Endothelial cell (in vitro differentiated cells): ENCODE results near the gene C2orf76. TPM values are rescaled to one million over a fixed set of nuclear protein-coding genes. Genes with fewer than 3 reads are reported as not detected.

ENCODE experiments used
- DNase-seq: peaks from one replicate; pipeline ENCODE4 v3.0.0; 2021; ENCODE audit warnings: low spot score
- H3K27ac Mint-ChIP-seq: one replicate; pipeline ENCODE4 v1.8.0; 2021; ENCODE audit warnings: mixed read lengths, inconsistent platforms; ENCODE audit not compliant: unreplicated experiment
- H3K27me3 Mint-ChIP-seq: one replicate; pipeline ENCODE4 v1.8.0; 2021; ENCODE audit warnings: mild to moderate bottlenecking, moderate library complexity, mixed read lengths, inconsistent platforms; ENCODE audit not compliant: unreplicated experiment
- H3K36me3 Mint-ChIP-seq: one replicate; pipeline ENCODE4 v1.8.0; 2021; ENCODE audit warnings: mild to moderate bottlenecking, low read depth, mixed read lengths, inconsistent platforms; ENCODE audit not compliant: unreplicated experiment
- H3K4me1 Mint-ChIP-seq: one replicate; pipeline ENCODE4 v1.8.0; 2021; ENCODE audit warnings: mild to moderate bottlenecking, mixed read lengths, inconsistent platforms; ENCODE audit not compliant: unreplicated experiment
- H3K4me3 Mint-ChIP-seq: one replicate; pipeline ENCODE4 v1.8.0; 2021; ENCODE audit warnings: mild to moderate bottlenecking, mixed read lengths, inconsistent platforms; ENCODE audit not compliant: unreplicated experiment
- H3K9me3 Mint-ChIP-seq: one replicate; pipeline ENCODE4 v1.8.0; 2021; ENCODE audit warnings: mixed read lengths, inconsistent platforms; ENCODE audit not compliant: unreplicated experiment
- CTCF ChIP-seq: fragments of 200-600 bp; sonication (generic); IDR thresholded peaks from one replicate; pipeline ENCODE4 v1.5.0; 2021; ENCODE audit warnings: antibody characterized with exemption; ENCODE audit not compliant: unreplicated experiment
- total RNA-seq: library from RNA; stranded (reverse); fragmentation: NEBNext Ultra II Directional; extraction: Animal tissue kit (Norgen Biotek cat#: 25700); gene quantifications from one replicate; pipeline ENCODE4 v1.2.1, GENCODE V29; 2021; ENCODE audit not compliant: unreplicated experiment

The C2orf76 gene
- total RNA-seq, 1 donor from 2014 or later = 10.8 TPM

- TF ChIP-seq CTCF = no peak
- H3K36me3 Mint-ChIP-seq = no peaks in the 10 kb centered on the region
- DNase-seq = no peak
- H3K9me3 Mint-ChIP-seq = no peaks in the 10 kb centered on the region
- no peak overlapping the region for H3K27ac Mint-ChIP-seq
- H3K4me3 Mint-ChIP-seq = no peak overlapping the region
- no peaks in the 10 kb centered on the region for H3K4me1 Mint-ChIP-seq
- H3K27me3 Mint-ChIP-seq = peaks cover 3% of the 10 kb centered on the region
Observed at GRCh38 chr2:119289093-119289492, 77.5 kb downstream of the C2orf76 start.

- Mint-ChIP-seq H3K4me3 (no peak overlapping the region), H3K9me3 (no peaks in the 10 kb centered on the region), H3K36me3 (no peaks in the 10 kb centered on the region), H3K27me3 (peaks cover 3% of the 10 kb centered on the region), H3K4me1 (no peaks in the 10 kb centered on the region), H3K27ac (no peak overlapping the region)
- no peak for DNase-seq
- no peak for TF ChIP-seq CTCF
Observed at GRCh38 chr2:119288576-119288975, 78.1 kb downstream of the C2orf76 start.

- DNase-seq = no peak
- H3K4me3 Mint-ChIP-seq = no peak overlapping the region
- H3K27ac Mint-ChIP-seq = no peak overlapping the region
- no peaks in the 10 kb centered on the region for H3K9me3 Mint-ChIP-seq
- peaks cover 3% of the 10 kb centered on the region for H3K27me3 Mint-ChIP-seq
- no peaks in the 10 kb centered on the region for H3K36me3 Mint-ChIP-seq
- H3K4me1 Mint-ChIP-seq = no peaks in the 10 kb centered on the region
- no peak for TF ChIP-seq CTCF
Observed at GRCh38 chr2:119286661-119287060, 80.0 kb downstream of the C2orf76 start.

- no peaks in the 10 kb centered on the region for H3K9me3 Mint-ChIP-seq
- TF ChIP-seq CTCF = no peak
- no peaks in the 10 kb centered on the region for H3K4me1 Mint-ChIP-seq
- peaks cover 3% of the 10 kb centered on the region for H3K27me3 Mint-ChIP-seq
- DNase-seq = no peak
- H3K27ac Mint-ChIP-seq = no peak overlapping the region
- H3K4me3 Mint-ChIP-seq = no peak overlapping the region
- H3K36me3 Mint-ChIP-seq = no peaks in the 10 kb centered on the region
Observed at GRCh38 chr2:119283873-119284331, 82.7 kb downstream of the C2orf76 start.

GRCh38 chr2:119282996-119283511 lies 83.6 kb downstream of the C2orf76 start:
- Mint-ChIP-seq H3K27ac (no peak overlapping the region), H3K36me3 (no peaks in the 10 kb centered on the region)
- no peak for DNase-seq

More at GRCh38 chr2:119282996-119283511, 83.6 kb downstream of the C2orf76 start:
- H3K4me3 Mint-ChIP-seq = no peak overlapping the region
- peaks cover 4% of the 10 kb centered on the region for H3K27me3 Mint-ChIP-seq
- H3K9me3 Mint-ChIP-seq = no peaks in the 10 kb centered on the region
- no peak for TF ChIP-seq CTCF
- no peaks in the 10 kb centered on the region for H3K4me1 Mint-ChIP-seq
